ENCODE data around the gene ODAM. TPM values are rescaled to one million over a fixed set of nuclear protein-coding genes. Genes with fewer than 3 reads are reported as not detected.

ODAM gene
- total RNA-seq, 1 experiment from 2014 or later = not detected

DNA sequence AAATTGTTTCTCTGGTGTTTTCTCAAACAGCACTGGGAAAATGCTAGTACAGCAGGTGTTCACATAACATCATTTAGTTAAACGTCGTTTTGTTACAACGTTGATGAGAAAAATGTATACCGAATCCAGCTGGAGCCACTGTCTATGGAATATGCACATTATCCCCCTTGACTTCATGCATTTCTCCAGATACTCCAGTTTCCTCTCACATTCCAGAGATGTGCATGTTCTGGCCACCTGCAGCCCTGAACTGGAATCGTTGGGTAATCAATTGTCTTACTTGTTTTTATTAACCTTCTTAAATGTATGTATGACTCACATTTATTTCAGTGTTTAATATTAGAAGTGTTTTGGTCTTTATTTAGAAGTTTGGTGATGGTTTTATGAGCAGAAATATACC is 18.4 kb upstream of the ODAM start:
- H3K79me1 ChIP-seq (ENCODE audit: insufficient read depth, low read depth, low read length, poor library complexity, severe bottlenecking) = no peaks in the 10 kb centered on the region
- no peak overlapping the region for H2BK12ac ChIP-seq (ENCODE audit: insufficient read length, low read depth, low read length)
- WGBS (ENCODE audit: extremely low coverage, insufficient read length, low lambda C conversion rate) = no CpG with 5 or more reads among the region's 5 CpGs
- H3K4me1 Mint-ChIP-seq = no peaks in the 10 kb centered on the region
- H3K9ac ChIP-seq (ENCODE audit: extremely low read depth, insufficient read length, low read length) = no peak overlapping the region
- no peak overlapping the region for H4K91ac ChIP-seq (ENCODE audit: insufficient read length, low read depth, low read length)
- no peaks in the 10 kb centered on the region for H3K27me3 ChIP-seq (ENCODE audit: insufficient read depth, low read length)
- H3K4me2 ChIP-seq (ENCODE audit: insufficient read depth, insufficient read length, low read length) = no peak overlapping the region
- H4K5ac ChIP-seq (ENCODE audit: insufficient read length, low read depth, low read length) = no peak overlapping the region
- H3K27ac Mint-ChIP-seq = no peak overlapping the region
- no peak overlapping the region for H2BK120ac ChIP-seq (ENCODE audit: low read depth, low read length, poor library complexity, severe bottlenecking)
- H3K23ac ChIP-seq (ENCODE audit: insufficient read length, low read depth, low read length) = no peak overlapping the region
- H3K4ac ChIP-seq (ENCODE audit: low read depth, low read length) = no peak overlapping the region
- H4K20me1 ChIP-seq (ENCODE audit: control insufficient read depth, insufficient read depth, insufficient read length) = no peaks in the 10 kb centered on the region
- no peak overlapping the region for H3K18ac ChIP-seq (ENCODE audit: insufficient read length, low read depth, low read length)
- H3K36me3 Mint-ChIP-seq (ENCODE audit: insufficient read depth in 1 of 3, low read depth in 3 of 3) = no peaks in the 10 kb centered on the region
- no peak overlapping the region for H2BK15ac ChIP-seq (ENCODE audit: low read depth, low read length)
- no peaks in the 10 kb centered on the region for H3K23me2 ChIP-seq (ENCODE audit: insufficient read length, low read depth, low read length, poor library complexity, severe bottlenecking)
- no peaks in the 10 kb centered on the region for H3K9me3 Mint-ChIP-seq
- no peak overlapping the region for H2AK5ac ChIP-seq (ENCODE audit: insufficient read length, low read length)
- H3K14ac ChIP-seq (ENCODE audit: insufficient read depth, low read length) = no peak overlapping the region
- no peak overlapping the region for H3K56ac ChIP-seq (ENCODE audit: insufficient read length, low read depth, low read length)
- H3K4me3 Mint-ChIP-seq = no peak overlapping the region
- no peaks in the 10 kb centered on the region for H3K79me2 ChIP-seq (ENCODE audit: insufficient read depth, low read length)
- H4K8ac ChIP-seq (replicated peaks; ENCODE audit: insufficient read length, low read depth, low read length) = no peak overlapping the region
- TF ChIP-seq, protein P1, sequence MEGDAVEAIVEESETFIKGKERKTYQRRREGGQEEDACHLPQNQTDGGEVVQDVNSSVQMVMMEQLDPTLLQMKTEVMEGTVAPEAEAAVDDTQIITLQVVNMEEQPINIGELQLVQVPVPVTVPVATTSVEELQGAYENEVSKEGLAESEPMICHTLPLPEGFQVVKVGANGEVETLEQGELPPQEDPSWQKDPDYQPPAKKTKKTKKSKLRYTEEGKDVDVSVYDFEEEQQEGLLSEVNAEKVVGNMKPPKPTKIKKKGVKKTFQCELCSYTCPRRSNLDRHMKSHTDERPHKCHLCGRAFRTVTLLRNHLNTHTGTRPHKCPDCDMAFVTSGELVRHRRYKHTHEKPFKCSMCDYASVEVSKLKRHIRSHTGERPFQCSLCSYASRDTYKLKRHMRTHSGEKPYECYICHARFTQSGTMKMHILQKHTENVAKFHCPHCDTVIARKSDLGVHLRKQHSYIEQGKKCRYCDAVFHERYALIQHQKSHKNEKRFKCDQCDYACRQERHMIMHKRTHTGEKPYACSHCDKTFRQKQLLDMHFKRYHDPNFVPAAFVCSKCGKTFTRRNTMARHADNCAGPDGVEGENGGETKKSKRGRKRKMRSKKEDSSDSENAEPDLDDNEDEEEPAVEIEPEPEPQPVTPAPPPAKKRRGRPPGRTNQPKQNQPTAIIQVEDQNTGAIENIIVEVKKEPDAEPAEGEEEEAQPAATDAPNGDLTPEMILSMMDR (conservative IDR thresholded peaks at IDR 0.05) = no peak
- no peak overlapping the region for H2BK20ac ChIP-seq (ENCODE audit: low read depth, low read length, poor library complexity, severe bottlenecking)
- H3K4me1 ChIP-seq (ENCODE audit: insufficient read depth, low read length) = no peaks in the 10 kb centered on the region
- H3K9me3 ChIP-seq (ENCODE audit: control insufficient read depth, low read depth, low read length) = no peaks in the 10 kb centered on the region
- no peak overlapping the region for H3T11ph ChIP-seq (ENCODE audit: low read length)
- no peak for DNase-seq
- H3K27ac ChIP-seq (ENCODE audit: insufficient read length, low read depth, low read length) = no peak overlapping the region
- no peak overlapping the region for H2AFZ ChIP-seq (ENCODE audit: low read length)
- no peaks in the 10 kb centered on the region for H3K27me3 Mint-ChIP-seq (ENCODE audit: low read depth)
- H2BK5ac ChIP-seq (ENCODE audit: insufficient read length, low read length) = no peak overlapping the region

Measured in H9 (cell line).